Fibroblast of villous mesenchyme (primary cell): ENCODE data around the gene SLC16A1. TPM values are rescaled to one million over a fixed set of nuclear protein-coding genes. Genes with fewer than 3 reads are reported as not detected.

ENCODE experiments used
- DNase-seq: peaks from one replicate; pipeline ENCODE4 v3.0.0-alpha.2; 2010; ENCODE audit warnings: low read depth
- H3K4me3 ChIP-seq: 2 replicates; pipeline ENCODE4 v1.5.1; 2011; ENCODE audit warnings: low read depth, mild to moderate bottlenecking, low read length
- CTCF ChIP-seq: IDR thresholded peaks from 2 replicates; pipeline ENCODE4 v1.5.1; 2012; ENCODE audit warnings: low read depth, mild to moderate bottlenecking, low read length; ENCODE audit not compliant: insufficient read depth
- total RNA-seq: library from RNA; depleted of rRNA; stranded (reverse); fragments of >200 nt; gene quantifications from 2 replicates; pipeline ENCODE4 v1.2.3, GENCODE V29; 2012

Gene SLC16A1
- total RNA-seq, 1 donor: 129 TPM

- H3K4me3 ChIP-seq: peak overlapping the region; percentile 79
- no peak for TF ChIP-seq CTCF
- peak; percentile 64 for DNase-seq
These were observed 837 bp downstream of the SLC16A1 start for GRCh38 chr1:112954945-112955772.

- H3K4me3 ChIP-seq: peak overlapping the region; percentile 79
- peak; percentile 48 for DNase-seq
- no peak for TF ChIP-seq CTCF
These were observed 1.9 kb downstream of the SLC16A1 start for GRCh38 chr1:112954017-112954650.

GRCh38 chr1:112950426-112950825, 5.6 kb downstream of the SLC16A1 start:
- TF ChIP-seq CTCF: no peak
- no peak for DNase-seq
- no peak overlapping the region for H3K4me3 ChIP-seq

- TF ChIP-seq CTCF: no peak
- no peak for DNase-seq
- no peak overlapping the region for H3K4me3 ChIP-seq
These were observed 9.3 kb downstream of the SLC16A1 start for GRCh38 chr1:112946683-112947082.

GRCh38 chr1:112939810-112940209, 16.2 kb downstream of the SLC16A1 start:
- TF ChIP-seq CTCF: no peak
- no peak overlapping the region for H3K4me3 ChIP-seq
- DNase-seq: no peak

- DNase-seq: peak; percentile 40
- H3K4me3 ChIP-seq: no peak overlapping the region
- no peak for TF ChIP-seq CTCF
These were observed 17.8 kb downstream of the SLC16A1 start for GRCh38 chr1:112938210-112938609.
